CD4-positive, alpha-beta T cell treated with Interleukin-15 for 4 hours (primary cell): ENCODE data around the gene ATF6.
"Not testable (repeated sequence)": the region's sequence is repeated elsewhere in the genome, so short reads cannot be mapped to it uniquely, and the experiment has no call there.

Source experiments
- DNase-seq: peaks from one replicate; pipeline ENCODE4 v3.0.0-alpha.2; 2020; ENCODE audit warnings: low spot score

The ATF6 gene

GRCh38 chr1:161779393-161779792 is 13.3 kb downstream of the ATF6 start:
- no peak for DNase-seq

DNA sequence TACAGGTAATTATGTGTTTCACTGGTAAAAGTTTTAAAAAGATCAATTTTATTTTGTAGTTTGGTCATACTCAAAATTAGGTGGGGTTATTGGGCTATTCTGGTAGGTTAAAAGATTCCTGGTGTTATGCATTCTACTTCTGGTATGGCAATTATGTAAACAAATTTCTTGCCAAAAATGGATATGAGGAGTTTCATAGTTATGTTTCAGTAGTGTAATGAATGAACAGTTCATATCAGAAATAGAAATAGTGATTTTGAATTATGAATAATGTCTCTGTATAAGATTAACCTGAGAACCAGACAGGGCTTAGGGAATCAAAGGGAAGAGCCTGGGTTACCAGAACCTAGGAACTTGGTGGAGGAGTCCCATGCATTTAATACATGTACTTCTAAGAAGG is 15.9 kb downstream of the ATF6 start:
- DNase-seq: no peak

DNA sequence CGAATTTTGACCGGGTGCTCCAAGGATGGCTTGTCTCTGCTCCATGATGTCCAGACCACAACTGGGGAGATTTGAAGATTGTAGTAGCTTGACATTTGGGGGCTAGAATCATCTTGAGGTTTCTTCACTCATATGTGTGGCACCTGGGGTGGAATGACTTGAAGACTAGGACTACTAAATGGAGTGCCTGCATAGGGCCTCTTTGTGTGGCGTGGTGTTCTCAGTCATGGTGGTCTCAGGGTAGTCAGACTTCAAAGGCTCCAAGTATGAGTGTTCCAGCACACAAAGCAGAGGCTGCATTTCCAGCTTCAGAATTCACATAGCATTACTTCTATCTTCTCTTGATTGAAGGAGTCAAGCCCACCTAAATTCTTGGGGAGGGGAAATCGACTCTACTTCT is 16.8 kb downstream of the ATF6 start:
- no peak for DNase-seq

DNA sequence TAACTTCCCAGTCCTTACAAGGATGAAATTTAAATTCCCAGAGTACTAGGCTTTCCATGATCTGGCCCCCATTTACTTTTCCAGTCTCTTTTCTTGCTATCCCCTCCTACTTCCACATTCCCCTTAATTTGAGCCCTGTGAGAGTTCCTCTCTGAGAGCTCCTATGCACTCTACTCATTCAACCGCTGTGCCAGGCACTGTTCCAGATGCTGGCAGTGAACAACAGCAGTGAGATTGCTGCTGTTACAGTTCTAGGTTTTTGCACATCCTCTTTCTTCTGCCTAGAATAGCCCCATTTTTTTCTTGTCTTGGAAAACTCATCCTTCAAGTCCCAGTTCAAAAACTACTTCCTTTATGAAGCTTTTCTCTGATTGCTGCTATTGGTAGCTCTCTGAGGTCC is 18.8 kb downstream of the ATF6 start:
- DNase-seq: no peak

GRCh38 chr1:161787355-161787754 is 21.2 kb downstream of the ATF6 start:
- no peak for DNase-seq

GRCh38 chr1:161790587-161791317 is 24.6 kb downstream of the ATF6 start:
- DNase-seq: no peak

DNA sequence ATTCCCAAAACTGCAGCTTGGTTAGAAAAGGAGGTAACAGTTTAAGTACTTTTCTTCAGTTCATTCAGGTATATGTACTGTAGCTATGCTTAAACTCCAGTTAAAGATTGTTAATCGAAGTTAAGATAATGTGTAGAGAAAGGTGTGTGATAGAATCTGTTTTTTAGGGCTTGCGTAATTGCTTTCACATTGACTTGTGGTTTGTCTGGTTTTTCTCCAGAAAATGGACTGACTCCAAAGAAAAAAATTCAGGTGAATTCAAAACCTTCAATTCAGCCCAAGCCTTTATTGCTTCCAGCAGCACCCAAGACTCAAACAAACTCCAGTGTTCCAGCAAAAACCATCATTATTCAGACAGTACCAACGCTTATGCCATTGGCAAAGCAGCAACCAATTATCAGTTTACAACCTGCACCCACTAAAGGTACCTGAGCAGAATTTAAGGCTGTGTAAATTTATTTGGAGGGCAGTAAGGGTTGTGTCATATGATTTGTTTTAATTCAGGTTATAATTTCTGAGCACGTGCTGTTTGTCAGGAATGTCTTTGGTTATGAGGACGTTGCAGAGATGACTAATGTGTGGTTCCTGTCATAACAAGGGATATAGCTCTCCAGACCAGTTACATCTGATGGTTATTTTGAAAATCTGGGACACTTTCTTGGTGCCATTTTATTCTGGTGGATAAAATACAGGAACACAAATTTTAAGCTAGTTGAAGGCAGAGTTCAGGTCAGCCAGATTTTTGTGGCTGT is 26.0 kb downstream of the ATF6 start:
- no peak for DNase-seq

DNA sequence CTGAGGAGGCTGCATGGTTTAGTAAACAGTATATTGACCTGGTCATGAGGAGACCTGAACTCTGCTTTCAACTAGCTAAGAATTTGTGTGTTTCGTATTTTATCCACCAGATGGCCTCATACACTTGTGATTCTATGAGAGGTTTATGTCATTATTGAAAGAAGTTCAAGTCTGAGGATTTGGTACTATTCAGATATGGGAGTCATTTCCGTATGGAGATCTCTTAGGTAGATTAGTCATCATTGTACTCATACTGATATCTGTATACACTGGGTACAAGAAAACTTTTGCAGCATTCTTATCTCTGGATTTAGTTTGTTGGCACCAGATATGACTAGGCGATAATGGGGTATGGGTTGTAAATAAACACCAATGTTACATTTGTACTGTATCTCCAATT is 26.6 kb downstream of the ATF6 start:
- DNase-seq: peak; percentile 45

DNA sequence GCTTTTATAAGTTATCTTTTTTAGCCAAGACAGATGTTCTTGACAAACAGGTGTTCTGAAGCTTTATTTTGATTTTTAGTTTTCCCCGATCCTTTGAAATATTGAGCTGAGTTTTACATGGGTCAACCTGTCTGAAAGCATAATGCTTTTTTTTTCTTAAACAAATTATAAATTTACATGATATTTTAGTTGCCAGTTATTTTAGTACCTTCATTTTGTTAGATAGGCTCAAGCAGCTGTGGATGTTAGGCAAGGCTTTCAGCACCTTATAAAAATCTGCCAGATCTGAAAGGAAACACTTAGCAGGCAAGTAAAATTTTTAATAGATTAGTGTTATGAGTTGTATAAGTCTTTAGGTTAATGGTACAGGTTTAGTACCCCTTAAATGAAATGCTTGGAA is 33.7 kb downstream of the ATF6 start:
- no peak for DNase-seq

DNA sequence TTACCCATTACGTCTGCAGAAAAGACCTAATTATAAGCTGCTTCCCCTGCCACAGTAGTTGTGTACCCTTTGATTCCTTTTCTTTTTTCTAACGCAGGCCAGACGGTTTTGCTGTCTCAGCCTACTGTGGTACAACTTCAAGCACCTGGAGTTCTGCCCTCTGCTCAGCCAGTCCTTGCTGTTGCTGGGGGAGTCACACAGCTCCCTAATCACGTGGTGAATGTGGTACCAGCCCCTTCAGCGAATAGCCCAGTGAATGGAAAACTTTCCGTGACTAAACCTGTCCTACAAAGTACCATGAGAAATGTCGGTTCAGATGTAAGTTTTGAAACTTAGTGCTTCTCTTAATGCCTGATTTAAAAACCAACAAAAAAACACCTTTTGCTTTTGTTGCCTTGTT is 35.8 kb downstream of the ATF6 start:
- DNase-seq: no peak

DNA sequence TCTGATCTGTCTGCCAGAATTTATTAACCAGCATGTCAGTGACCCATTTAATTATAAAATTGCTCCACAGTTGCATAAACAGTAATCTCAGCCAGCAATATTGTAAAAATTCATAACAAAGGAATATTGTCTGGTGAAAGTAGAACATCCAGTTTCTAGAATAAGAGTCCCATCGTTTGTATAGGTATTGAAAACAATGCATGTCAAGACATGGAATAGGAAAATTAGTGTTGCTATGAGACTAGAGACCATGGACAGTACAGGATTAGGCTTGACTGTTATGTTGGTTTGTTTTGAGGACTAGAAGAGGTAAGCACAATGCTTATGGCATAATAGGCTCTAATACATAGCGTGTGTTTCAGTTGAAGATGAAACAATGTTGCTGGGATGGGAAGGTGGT is 37.1 kb downstream of the ATF6 start:
- no peak for DNase-seq

DNA sequence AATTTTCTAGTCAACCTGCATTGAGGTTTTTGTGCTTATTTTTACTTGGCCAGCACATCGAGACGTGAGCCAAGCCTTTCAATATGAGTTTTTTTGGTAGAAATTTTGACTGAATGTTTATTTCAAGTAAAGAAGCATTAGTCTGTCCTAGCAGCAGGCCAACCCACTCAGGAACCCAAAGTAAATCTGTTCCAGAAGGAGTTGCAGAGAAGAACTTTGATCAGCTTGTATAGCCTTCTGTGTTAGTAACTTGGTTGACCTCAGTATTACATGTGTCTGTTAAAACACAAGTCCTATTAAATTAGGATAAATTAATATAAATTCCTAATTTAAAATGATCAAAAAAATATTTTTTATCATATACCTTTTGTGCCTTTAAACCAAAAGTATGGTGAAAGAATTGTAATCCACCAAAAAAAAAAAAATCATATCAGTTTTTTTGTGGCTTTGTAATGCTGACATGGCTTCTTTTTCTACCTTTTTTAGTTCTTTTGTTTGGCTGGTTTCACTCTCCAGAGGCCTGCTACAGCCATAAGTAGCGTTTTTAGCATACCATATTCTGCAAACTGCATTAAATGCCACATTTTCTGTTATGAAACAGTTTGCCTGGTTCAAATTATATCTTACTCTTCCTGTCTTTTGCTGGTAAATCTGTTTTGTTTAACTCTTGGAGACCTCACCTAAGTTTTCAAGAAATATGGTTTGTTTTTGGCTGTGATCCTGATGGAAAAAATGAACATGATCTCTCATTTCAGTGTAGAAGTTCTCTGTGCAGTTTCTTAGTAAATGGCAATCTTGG is 39.5 kb downstream of the ATF6 start:
- no peak for DNase-seq

GRCh38 chr1:161809202-161809601 is 43.1 kb downstream of the ATF6 start:
- DNase-seq: not testable (repeated sequence)

DNA sequence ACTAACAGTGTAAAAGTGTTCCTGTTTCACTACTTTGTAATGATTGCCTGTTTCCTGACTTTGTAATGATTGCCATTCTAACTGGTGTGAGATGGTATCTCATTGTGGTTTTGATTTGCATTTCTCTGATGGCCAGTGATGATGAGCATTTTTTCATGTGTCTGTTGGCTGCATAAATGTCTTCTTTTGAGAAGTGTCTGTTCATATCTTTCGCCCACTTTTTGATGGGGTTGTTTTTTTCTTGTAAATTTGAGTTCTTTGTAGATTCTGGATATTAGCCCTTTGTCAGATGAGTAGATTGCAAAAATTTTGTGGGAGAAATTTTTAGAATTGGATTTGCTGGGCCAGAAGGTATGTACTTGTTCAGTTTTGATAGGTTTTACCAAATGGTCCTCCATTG is 43.5 kb downstream of the ATF6 start:
- not testable (repeated sequence) for DNase-seq

GRCh38 chr1:161810780-161811179 is 44.7 kb downstream of the ATF6 start:
- no peak for DNase-seq

- DNase-seq: no peak
Measured at GRCh38 chr1:161816201-161816600, 50.1 kb downstream of the ATF6 start.

DNA sequence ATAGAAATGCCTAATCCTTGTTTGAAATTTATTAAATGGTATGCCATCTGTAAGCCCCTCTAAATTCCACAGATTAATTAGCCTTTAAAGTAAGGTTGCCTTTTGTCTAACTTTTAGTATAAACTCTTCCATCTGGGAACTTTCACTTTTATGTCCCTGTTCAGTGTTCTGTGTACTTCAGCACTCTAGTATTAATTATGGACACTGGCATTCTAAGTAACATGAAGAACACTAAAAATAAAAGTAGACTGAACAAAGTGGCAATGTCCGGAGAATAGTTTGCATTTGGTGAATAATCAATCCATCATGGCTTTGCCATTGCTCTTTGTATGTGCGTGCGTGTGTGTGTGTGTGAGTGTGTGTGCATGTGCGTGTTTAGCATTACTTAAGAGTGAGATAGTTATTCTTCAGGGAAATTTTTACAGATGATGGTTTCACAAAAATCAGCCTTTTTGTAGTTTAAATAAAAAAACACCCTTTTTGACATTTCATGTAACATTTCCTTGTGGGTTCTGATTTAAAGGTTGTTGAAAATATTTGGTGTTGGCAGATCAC is 51.1 kb downstream of the ATF6 start:
- no peak for DNase-seq

GRCh38 chr1:161820914-161821313 is 54.8 kb downstream of the ATF6 start:
- no peak for DNase-seq

GRCh38 chr1:161824618-161825017 is 58.5 kb downstream of the ATF6 start:
- no peak for DNase-seq

GRCh38 chr1:161825831-161826230 is 59.7 kb downstream of the ATF6 start:
- no peak for DNase-seq

GRCh38 chr1:161826478-161826877 is 60.4 kb downstream of the ATF6 start:
- DNase-seq: no peak

GRCh38 chr1:161827786-161828185 is 61.7 kb downstream of the ATF6 start:
- no peak for DNase-seq
